ENCODE data around the gene CD59. TPM values are rescaled to one million over a fixed set of nuclear protein-coding genes. Genes with fewer than 3 reads are reported as not detected.

Gene CD59
- total RNA-seq, 1 experiment from 2014 or later = 1,281 TPM

DNA sequence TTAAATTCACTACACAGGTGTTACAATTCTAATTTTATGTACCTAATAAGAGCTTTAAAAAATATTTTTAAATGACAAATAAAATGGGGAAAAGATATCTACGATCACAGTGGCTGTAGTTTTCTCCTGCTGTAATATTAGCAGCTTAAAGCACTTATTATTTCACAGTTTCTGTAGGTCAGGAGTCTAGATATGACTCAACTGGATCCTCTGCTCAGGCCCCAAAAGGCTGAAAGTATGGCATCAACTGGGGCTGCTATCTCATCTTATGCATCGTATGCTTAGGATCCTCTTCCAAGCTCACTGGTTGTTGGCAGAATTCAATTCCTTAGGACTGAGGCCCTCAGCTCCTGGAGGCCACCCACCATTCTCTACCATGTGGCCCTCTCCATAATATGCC is 25.2 kb upstream of the CD59 start:
- H3K4me1 Mint-ChIP-seq (ENCODE audit: low read depth, unreplicated experiment) = no peaks in the 10 kb centered on the region
- H3K9me3 Mint-ChIP-seq (ENCODE audit: low read depth, unreplicated experiment) = no peaks in the 10 kb centered on the region
- intact Hi-C loops (cut with micrococcal nuclease; ENCODE audit: unreplicated experiment) = no loop called here
- H3K4me3 Mint-ChIP-seq (ENCODE audit: low read depth, unreplicated experiment) = no peak overlapping the region
- no TSS peak for BruUV-seq (replicated peaks)
- CTCF ChIA-PET = no interaction called here
- H3K27me3 Mint-ChIP-seq (ENCODE audit: unreplicated experiment) = no peaks in the 10 kb centered on the region
- no peak for TF ChIP-seq CTCF (IDR thresholded peaks at IDR 0.05; ENCODE audit: unreplicated experiment)
- no peak overlapping the region for H3K27ac Mint-ChIP-seq (ENCODE audit: unreplicated experiment)
- DNase-seq = no peak
- H3K36me3 Mint-ChIP-seq (ENCODE audit: insufficient read depth, unreplicated experiment) = no peaks in the 10 kb centered on the region

GRCh38 chr11:33753304-33753967 is 17.2 kb upstream of the CD59 start:
- Mint-ChIP-seq H3K27me3 (ENCODE audit: unreplicated experiment) (no peaks in the 10 kb centered on the region), H3K9me3 (ENCODE audit: low read depth, unreplicated experiment) (no peaks in the 10 kb centered on the region), H3K36me3 (ENCODE audit: insufficient read depth, unreplicated experiment) (peaks cover 7% of the 10 kb centered on the region), H3K4me1 (ENCODE audit: low read depth, unreplicated experiment) (no peaks in the 10 kb centered on the region), H3K27ac (ENCODE audit: unreplicated experiment) (no peak overlapping the region), H3K4me3 (ENCODE audit: low read depth, unreplicated experiment) (no peak overlapping the region)
- BruUV-seq (replicated peaks) = no TSS peak
- intact Hi-C loops (cut with micrococcal nuclease; ENCODE audit: unreplicated experiment) = no loop called here
- CTCF ChIA-PET = interaction anchor here (1.1 kb wide), 1 partner anchor 11 kb away, joined by 6 read pairs; no protein-coding TSS in a partner anchor
- no peak for TF ChIP-seq CTCF (IDR thresholded peaks at IDR 0.05; ENCODE audit: unreplicated experiment)
- DNase-seq = no peak

DNA sequence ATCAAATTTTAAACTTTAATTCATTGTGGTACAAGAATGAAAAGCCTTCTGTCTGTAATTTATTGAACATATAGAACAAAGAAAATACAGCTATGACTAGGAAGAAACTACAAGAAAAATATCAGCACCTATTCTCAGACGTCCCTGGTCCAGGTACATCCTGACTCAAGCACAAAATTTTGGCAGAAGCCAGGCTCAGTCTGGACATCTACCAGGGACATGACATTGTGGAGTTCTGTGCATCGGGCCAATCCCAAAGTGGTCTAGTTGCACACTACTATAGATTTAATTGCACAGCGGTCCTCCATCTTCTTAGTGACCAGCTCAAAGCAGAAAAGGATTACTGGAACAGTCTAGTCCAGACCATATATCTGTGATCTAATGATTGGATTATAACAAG is 15.7 kb upstream of the CD59 start:
- Mint-ChIP-seq H3K36me3 (ENCODE audit: insufficient read depth, unreplicated experiment) (peaks cover 15% of the 10 kb centered on the region), H3K27me3 (ENCODE audit: unreplicated experiment) (no peaks in the 10 kb centered on the region), H3K27ac (ENCODE audit: unreplicated experiment) (no peak overlapping the region), H3K9me3 (ENCODE audit: low read depth, unreplicated experiment) (no peaks in the 10 kb centered on the region), H3K4me3 (ENCODE audit: low read depth, unreplicated experiment) (no peak overlapping the region), H3K4me1 (ENCODE audit: low read depth, unreplicated experiment) (no peaks in the 10 kb centered on the region)
- intact Hi-C loops (cut with micrococcal nuclease; ENCODE audit: unreplicated experiment) = no loop called here
- no TSS peak for BruUV-seq (replicated peaks)
- CTCF ChIA-PET = no interaction called here
- TF ChIP-seq CTCF (IDR thresholded peaks at IDR 0.05; ENCODE audit: unreplicated experiment) = no peak
- no peak for DNase-seq

DNA sequence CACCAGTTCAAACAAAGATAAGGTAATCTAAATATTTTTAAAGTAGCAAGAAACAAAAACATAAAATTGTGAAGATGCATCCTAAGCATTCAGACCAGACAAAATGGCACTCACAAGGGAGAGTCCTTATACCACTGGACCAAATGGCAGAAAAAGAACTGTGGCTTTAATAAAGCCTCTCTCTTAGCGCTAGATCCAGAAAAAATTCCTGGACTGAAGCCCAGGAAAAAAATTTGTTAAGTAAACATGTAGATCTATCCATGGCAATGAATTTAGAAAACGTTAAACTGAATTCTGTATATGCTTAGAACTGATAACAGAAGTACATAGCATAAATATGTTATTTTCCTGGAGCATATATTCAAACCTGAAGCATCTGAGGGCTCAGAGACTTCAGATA is 11.8 kb upstream of the CD59 start:
- peaks cover 10% of the 10 kb centered on the region for H3K36me3 Mint-ChIP-seq (ENCODE audit: insufficient read depth, unreplicated experiment)
- no peak for DNase-seq
- H3K27ac Mint-ChIP-seq (ENCODE audit: unreplicated experiment) = no peak overlapping the region
- no peak overlapping the region for H3K4me3 Mint-ChIP-seq (ENCODE audit: low read depth, unreplicated experiment)
- intact Hi-C loops (cut with micrococcal nuclease; ENCODE audit: unreplicated experiment) = loop anchor here (10.0 kb wide), 1 partner anchor 583 kb away; the partner anchor contains the start of gene CSTF3
- CTCF ChIA-PET = no interaction called here
- no peaks in the 10 kb centered on the region for H3K27me3 Mint-ChIP-seq (ENCODE audit: unreplicated experiment)
- no TSS peak for BruUV-seq (replicated peaks)
- H3K9me3 Mint-ChIP-seq (ENCODE audit: low read depth, unreplicated experiment) = no peaks in the 10 kb centered on the region
- H3K4me1 Mint-ChIP-seq (ENCODE audit: low read depth, unreplicated experiment) = no peaks in the 10 kb centered on the region
- TF ChIP-seq CTCF (IDR thresholded peaks at IDR 0.05; ENCODE audit: unreplicated experiment) = no peak
